ENCODE measurements around the gene ERBB4. TPM values are rescaled to one million over a fixed set of nuclear protein-coding genes. Genes with fewer than 3 reads are reported as not detected.

The ERBB4 gene
- total and polyA plus RNA-seq, 7 experiments from 2014 or later: not detected

DNA sequence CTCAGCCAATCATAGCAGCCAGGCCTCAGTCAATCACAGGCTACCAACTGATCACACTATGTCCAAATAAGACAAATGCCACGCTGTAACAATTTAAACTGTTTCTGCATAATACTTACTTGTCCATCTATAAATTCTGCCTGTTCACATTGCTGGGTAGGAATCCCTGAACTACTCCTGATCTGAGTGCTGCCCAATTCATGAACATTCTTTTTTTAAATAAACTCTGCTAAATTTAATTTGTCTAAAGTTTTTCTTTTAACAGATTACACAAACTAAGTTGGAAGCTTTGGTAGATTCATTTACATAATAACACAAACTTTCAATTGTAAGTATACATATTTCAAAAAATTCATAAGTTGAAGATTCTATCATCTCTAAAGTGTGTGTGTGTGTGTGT is 583.0 kb downstream of the ERBB4 start:
- no peak overlapping the region for H3K27ac ChIP-seq (ENCODE audit: low read depth, low read length)
- H3K9me3 Mint-ChIP-seq: peaks cover 0 to 17% (median 0%) of the 10 kb centered on the region in 11 donors
- no peaks in the 10 kb centered on the region for H3K36me3 ChIP-seq (ENCODE audit: control insufficient read depth in 2 of 3, insufficient read depth in 3 of 3, low read length in 3 of 3)
- intact Hi-C loops (cut with micrococcal nuclease): no loop called here
- no peaks in the 10 kb centered on the region for H3K27me3 ChIP-seq (ENCODE audit: control insufficient read depth in 2 of 2, insufficient read depth in 2 of 2, low read length in 2 of 2)
- H3K9me3 ChIP-seq (ENCODE audit: control insufficient read depth in 2 of 3, low read length in 3 of 3): no peaks in the 10 kb centered on the region
- POLR2A ChIA-PET: no interaction called here
- CTCF ChIA-PET: no interaction called here
- ATAC-seq: no peak
- no peaks in the 10 kb centered on the region for H3K4me1 ChIP-seq (ENCODE audit: control insufficient read depth in 2 of 2, insufficient read depth in 2 of 2, low read length in 2 of 2)
- H3K4me3 ChIP-seq (ENCODE audit: low read length): no peak overlapping the region
- H3K36me3 Mint-ChIP-seq: no peaks in the 10 kb centered on the region
- DNase-seq: no peak
- no peaks in the 10 kb centered on the region for H3K27me3 Mint-ChIP-seq
- no peaks in the 10 kb centered on the region for H3K4me1 Mint-ChIP-seq
- H3K27ac Mint-ChIP-seq: no peak overlapping the region
- no peak overlapping the region for H3K4me3 Mint-ChIP-seq

GRCh38 chr2:211948932-211949331 is 589.7 kb downstream of the ERBB4 start:
- Histone ChIP-seq H3K4me3 (ENCODE audit: low read length) (no peak overlapping the region), H3K36me3 (ENCODE audit: control insufficient read depth in 2 of 3, insufficient read depth in 3 of 3, low read length in 3 of 3) (no peaks in the 10 kb centered on the region), H3K9me3 (ENCODE audit: control insufficient read depth in 2 of 3, low read length in 3 of 3) (no peaks in the 10 kb centered on the region), H3K27me3 (ENCODE audit: control insufficient read depth in 2 of 2, insufficient read depth in 2 of 2, low read length in 2 of 2) (no peaks in the 10 kb centered on the region), H3K4me1 (ENCODE audit: control insufficient read depth in 2 of 2, insufficient read depth in 2 of 2, low read length in 2 of 2) (no peaks in the 10 kb centered on the region), H3K27ac (ENCODE audit: low read depth, low read length) (no peak overlapping the region)
- Mint-ChIP-seq H3K27me3 (no peaks in the 10 kb centered on the region), H3K27ac (no peak overlapping the region), H3K36me3 (no peaks in the 10 kb centered on the region), H3K4me3 (no peak overlapping the region), H3K4me1 (no peaks in the 10 kb centered on the region), H3K9me3 (peaks cover 0 to 13% (median 0%) of the 10 kb centered on the region in 11 donors)
- DNase-seq: no peak
- no peak for ATAC-seq
- POLR2A ChIA-PET: no interaction called here
- intact Hi-C loops (cut with micrococcal nuclease): no loop called here
- CTCF ChIA-PET: no interaction called here

DNA sequence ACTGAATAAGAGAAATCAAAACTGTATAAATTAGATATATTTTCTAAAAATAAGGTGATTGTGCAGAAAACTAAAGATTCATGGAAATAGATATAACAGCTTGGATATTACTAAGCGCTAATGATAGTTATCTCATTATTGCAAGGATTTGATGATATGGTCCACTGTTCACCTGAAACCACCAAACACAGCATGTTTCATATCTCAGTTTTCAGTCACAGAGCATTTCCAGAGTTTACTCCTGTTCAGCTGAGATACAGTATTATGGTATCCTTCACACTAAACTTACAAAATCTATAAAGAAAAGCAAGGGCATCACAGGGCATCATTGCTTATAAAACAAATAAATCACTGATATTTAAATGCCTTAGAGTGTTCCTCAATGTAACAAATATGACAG is 591.6 kb downstream of the ERBB4 start:
- Histone ChIP-seq H3K4me1 (ENCODE audit: control insufficient read depth in 2 of 2, insufficient read depth in 2 of 2, low read length in 2 of 2) (no peaks in the 10 kb centered on the region), H3K9me3 (ENCODE audit: control insufficient read depth in 2 of 3, low read length in 3 of 3) (no peaks in the 10 kb centered on the region), H3K27ac (ENCODE audit: low read depth, low read length) (no peak overlapping the region), H3K27me3 (ENCODE audit: control insufficient read depth in 2 of 2, insufficient read depth in 2 of 2, low read length in 2 of 2) (no peaks in the 10 kb centered on the region), H3K4me3 (ENCODE audit: low read length) (no peak overlapping the region), H3K36me3 (ENCODE audit: control insufficient read depth in 2 of 3, insufficient read depth in 3 of 3, low read length in 3 of 3) (no peaks in the 10 kb centered on the region)
- CTCF ChIA-PET: no interaction called here
- Mint-ChIP-seq H3K27me3 (no peaks in the 10 kb centered on the region), H3K4me1 (no peaks in the 10 kb centered on the region), H3K27ac (no peak overlapping the region), H3K9me3 (peaks cover 0 to 9% (median 0%) of the 10 kb centered on the region in 11 donors), H3K4me3 (no peak overlapping the region), H3K36me3 (no peaks in the 10 kb centered on the region)
- POLR2A ChIA-PET: no interaction called here
- no peak for ATAC-seq
- DNase-seq: no peak
- intact Hi-C loops (cut with micrococcal nuclease): no loop called here

GRCh38 chr2:211944572-211944971 is 594.0 kb downstream of the ERBB4 start:
- POLR2A ChIA-PET: no interaction called here
- Mint-ChIP-seq H3K27ac (no peak overlapping the region), H3K4me3 (no peak overlapping the region), H3K36me3 (no peaks in the 10 kb centered on the region), H3K9me3 (peaks cover 0 to 7% (median under 1%) of the 10 kb centered on the region in 11 donors), H3K27me3 (no peaks in the 10 kb centered on the region), H3K4me1 (no peaks in the 10 kb centered on the region)
- Histone ChIP-seq H3K27ac (ENCODE audit: low read depth, low read length) (no peak overlapping the region), H3K36me3 (ENCODE audit: control insufficient read depth in 2 of 3, insufficient read depth in 3 of 3, low read length in 3 of 3) (no peaks in the 10 kb centered on the region), H3K27me3 (ENCODE audit: control insufficient read depth in 2 of 2, insufficient read depth in 2 of 2, low read length in 2 of 2) (no peaks in the 10 kb centered on the region), H3K4me1 (ENCODE audit: control insufficient read depth in 2 of 2, insufficient read depth in 2 of 2, low read length in 2 of 2) (no peaks in the 10 kb centered on the region), H3K4me3 (ENCODE audit: low read length) (no peak overlapping the region), H3K9me3 (ENCODE audit: control insufficient read depth in 2 of 3, low read length in 3 of 3) (no peaks in the 10 kb centered on the region)
- ATAC-seq (no peak), DNase-seq (no peak)
- intact Hi-C loops (cut with micrococcal nuclease): no loop called here
- CTCF ChIA-PET: no interaction called here

- no peak for ATAC-seq
- ChIA-PET POLR2A (no interaction called here), CTCF (no interaction called here)
- H3K9me3 Mint-ChIP-seq: peaks cover 0 to 3% (median 0%) of the 10 kb centered on the region in 11 donors
- Histone ChIP-seq H3K9me3 (ENCODE audit: control insufficient read depth in 2 of 3, low read length in 3 of 3) (no peaks in the 10 kb centered on the region), H3K4me3 (ENCODE audit: low read length) (no peak overlapping the region), H3K27me3 (ENCODE audit: control insufficient read depth in 2 of 2, insufficient read depth in 2 of 2, low read length in 2 of 2) (no peaks in the 10 kb centered on the region), H3K4me1 (ENCODE audit: control insufficient read depth in 2 of 2, insufficient read depth in 2 of 2, low read length in 2 of 2) (no peaks in the 10 kb centered on the region), H3K36me3 (ENCODE audit: control insufficient read depth in 2 of 3, insufficient read depth in 3 of 3, low read length in 3 of 3) (no peaks in the 10 kb centered on the region), H3K27ac (ENCODE audit: low read depth, low read length) (no peak overlapping the region)
- no peak overlapping the region for H3K27ac Mint-ChIP-seq
- no peaks in the 10 kb centered on the region for H3K4me1 Mint-ChIP-seq
- no peaks in the 10 kb centered on the region for H3K36me3 Mint-ChIP-seq
- H3K4me3 Mint-ChIP-seq: no peak overlapping the region
- H3K27me3 Mint-ChIP-seq: no peaks in the 10 kb centered on the region
- intact Hi-C loops (cut with micrococcal nuclease): no loop called here
- no peak for DNase-seq
These were observed 596.4 kb downstream of the ERBB4 start for GRCh38 chr2:211942153-211942552.

DNA sequence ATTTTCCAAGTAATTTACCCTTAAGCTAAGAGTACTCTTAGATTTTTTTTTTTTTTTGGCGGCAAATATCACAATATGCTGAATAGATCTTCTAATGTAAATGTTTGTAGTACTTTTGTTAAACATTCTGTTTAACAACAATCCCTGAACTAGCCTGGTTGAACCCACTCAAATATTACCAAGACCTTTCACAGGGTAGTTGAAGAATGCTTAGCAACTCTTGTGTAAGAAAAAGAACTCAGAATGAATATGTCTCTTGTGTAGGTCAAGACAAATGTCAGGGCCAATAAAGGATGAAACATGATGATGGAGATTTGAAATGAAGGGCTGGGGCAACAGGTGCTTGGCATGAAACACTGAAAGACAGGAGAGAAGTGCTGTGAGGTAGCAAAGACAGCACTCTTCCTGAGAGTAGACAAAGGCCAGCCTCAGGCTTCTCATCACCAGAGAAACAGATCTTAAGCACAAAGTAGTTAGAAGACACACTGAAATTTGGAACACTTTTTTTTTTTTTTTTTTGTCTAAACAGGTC is 597.3 kb downstream of the ERBB4 start:
- ATAC-seq: no peak
- Mint-ChIP-seq H3K27ac (no peak overlapping the region), H3K4me1 (no peaks in the 10 kb centered on the region)

DNA sequence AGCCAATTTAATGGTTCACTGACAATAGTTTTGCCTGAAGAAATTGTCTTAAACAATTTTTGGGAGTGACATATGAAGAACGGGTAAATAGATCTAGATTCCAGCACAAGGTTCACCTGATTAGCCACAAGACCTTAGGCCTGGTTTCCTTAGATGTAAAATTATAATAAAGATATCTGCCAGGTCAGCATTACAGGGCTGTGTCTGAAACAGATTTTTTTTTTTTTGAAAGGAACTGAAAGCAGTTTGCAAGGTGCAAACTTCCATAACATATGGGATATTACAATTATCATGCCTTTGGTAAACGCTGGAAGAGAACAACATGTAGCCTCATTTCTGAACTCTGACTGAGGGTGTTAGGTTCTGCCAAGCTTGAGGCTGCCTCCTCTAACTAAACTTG is 599.4 kb downstream of the ERBB4 start:
- H3K4me1 ChIP-seq (ENCODE audit: control insufficient read depth in 2 of 2, insufficient read depth in 2 of 2, low read length in 2 of 2): no peaks in the 10 kb centered on the region
- H3K9me3 ChIP-seq (ENCODE audit: control insufficient read depth in 2 of 3, low read length in 3 of 3): no peaks in the 10 kb centered on the region
- ATAC-seq (no peak), DNase-seq (no peak)
- ChIA-PET POLR2A (no interaction called here), CTCF (no interaction called here)
- H3K4me1 Mint-ChIP-seq: no peaks in the 10 kb centered on the region
- no peaks in the 10 kb centered on the region for H3K27me3 Mint-ChIP-seq
- no peak overlapping the region for H3K27ac Mint-ChIP-seq
- H3K4me3 ChIP-seq (ENCODE audit: low read length): no peak overlapping the region
- H3K36me3 Mint-ChIP-seq: no peaks in the 10 kb centered on the region
- peaks cover 0 to 3% (median 0%) of the 10 kb centered on the region in 11 donors for H3K9me3 Mint-ChIP-seq
- H3K36me3 ChIP-seq (ENCODE audit: control insufficient read depth in 2 of 3, insufficient read depth in 3 of 3, low read length in 3 of 3): no peaks in the 10 kb centered on the region
- no peak overlapping the region for H3K27ac ChIP-seq (ENCODE audit: low read depth, low read length)
- intact Hi-C loops (cut with micrococcal nuclease): no loop called here
- H3K4me3 Mint-ChIP-seq: no peak overlapping the region
- H3K27me3 ChIP-seq (ENCODE audit: control insufficient read depth in 2 of 2, insufficient read depth in 2 of 2, low read length in 2 of 2): no peaks in the 10 kb centered on the region

More for the DNA sequence above, 597.3 kb downstream of the ERBB4 start:
- Mint-ChIP-seq H3K27me3 (no peaks in the 10 kb centered on the region), H3K9me3 (peaks cover 0 to 3% (median 0%) of the 10 kb centered on the region in 11 donors), H3K36me3 (no peaks in the 10 kb centered on the region), H3K4me3 (no peak overlapping the region)
- no peak overlapping the region for H3K4me3 ChIP-seq (ENCODE audit: low read length)
- no peaks in the 10 kb centered on the region for H3K27me3 ChIP-seq (ENCODE audit: control insufficient read depth in 2 of 2, insufficient read depth in 2 of 2, low read length in 2 of 2)
- ChIA-PET CTCF (interaction anchor here (0.7 kb wide), 2 partner anchors 9 to 19 kb away, joined by 3 to 4 read pairs; no protein-coding TSS in a partner anchor), POLR2A (no interaction called here)
- DNase-seq: no peak
- intact Hi-C loops (cut with micrococcal nuclease): no loop called here
- no peak overlapping the region for H3K27ac ChIP-seq (ENCODE audit: low read depth, low read length)
- no peaks in the 10 kb centered on the region for H3K36me3 ChIP-seq (ENCODE audit: control insufficient read depth in 2 of 3, insufficient read depth in 3 of 3, low read length in 3 of 3)
- no peaks in the 10 kb centered on the region for H3K9me3 ChIP-seq (ENCODE audit: control insufficient read depth in 2 of 3, low read length in 3 of 3)
- no peaks in the 10 kb centered on the region for H3K4me1 ChIP-seq (ENCODE audit: control insufficient read depth in 2 of 2, insufficient read depth in 2 of 2, low read length in 2 of 2)
